ENCODE data around the gene MSL1. TPM values are rescaled to one million over a fixed set of nuclear protein-coding genes. Genes with fewer than 3 reads are reported as not detected.

Gene MSL1
- total and polyA plus RNA-seq, 8 donors, result 84.1 to 203 (median 184) TPM

DNA sequence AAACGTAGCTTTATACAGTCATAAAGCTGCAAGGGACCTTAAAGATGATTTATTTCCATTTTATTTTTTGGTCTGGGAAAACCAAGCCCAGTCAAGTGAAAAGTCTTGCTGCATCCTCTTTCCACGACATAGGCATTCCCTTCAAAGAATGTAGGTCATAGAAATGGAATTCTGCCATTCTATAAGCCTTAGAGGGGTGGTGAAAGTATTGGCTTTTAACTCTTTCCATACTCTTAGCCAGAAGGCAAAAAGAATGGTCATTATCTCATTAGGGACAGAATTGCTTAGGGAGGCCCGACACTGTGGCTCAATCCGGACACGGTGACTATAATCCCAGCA lies 7.9 kb upstream of the MSL1 start:
- intact Hi-C loops (cut with DNase I), result loop anchor here in 1 of 2 donors (10.0 kb wide), 1 partner anchor 61 kb away; the partner anchor contains the start of gene RAPGEFL1

DNA sequence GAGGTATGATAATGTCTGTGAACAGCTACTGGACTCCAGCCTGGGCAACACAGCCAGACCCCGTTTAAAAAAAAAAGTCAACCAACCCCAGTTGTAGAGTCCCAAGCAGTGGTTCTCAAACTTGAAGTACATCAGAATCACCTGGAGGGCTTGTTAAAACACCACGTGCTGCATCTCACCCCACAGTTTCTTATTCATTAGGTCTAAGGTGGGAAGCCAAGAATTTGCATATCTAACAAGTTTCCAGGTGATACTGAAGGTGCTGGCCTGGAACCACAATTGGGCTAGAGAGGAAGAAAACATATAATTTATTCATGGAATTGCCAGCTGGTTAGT lies 6.7 kb upstream of the MSL1 start:
- H3K27ac ChIP-seq, result no peak overlapping the region

More for the DNA sequence above, 7.9 kb upstream of the MSL1 start:
- H3K4me1 ChIP-seq, result peaks cover 39 to 60% of the 10 kb centered on the region in 2 donors
- no peaks in the 10 kb centered on the region for H3K9me3 ChIP-seq
- DNase-seq (no peak), ATAC-seq (no peak)
- H3K4me3 ChIP-seq, result peak overlapping the region in 1 of 2 donors; percentile 47
- TF ChIP-seq, protein P1, sequence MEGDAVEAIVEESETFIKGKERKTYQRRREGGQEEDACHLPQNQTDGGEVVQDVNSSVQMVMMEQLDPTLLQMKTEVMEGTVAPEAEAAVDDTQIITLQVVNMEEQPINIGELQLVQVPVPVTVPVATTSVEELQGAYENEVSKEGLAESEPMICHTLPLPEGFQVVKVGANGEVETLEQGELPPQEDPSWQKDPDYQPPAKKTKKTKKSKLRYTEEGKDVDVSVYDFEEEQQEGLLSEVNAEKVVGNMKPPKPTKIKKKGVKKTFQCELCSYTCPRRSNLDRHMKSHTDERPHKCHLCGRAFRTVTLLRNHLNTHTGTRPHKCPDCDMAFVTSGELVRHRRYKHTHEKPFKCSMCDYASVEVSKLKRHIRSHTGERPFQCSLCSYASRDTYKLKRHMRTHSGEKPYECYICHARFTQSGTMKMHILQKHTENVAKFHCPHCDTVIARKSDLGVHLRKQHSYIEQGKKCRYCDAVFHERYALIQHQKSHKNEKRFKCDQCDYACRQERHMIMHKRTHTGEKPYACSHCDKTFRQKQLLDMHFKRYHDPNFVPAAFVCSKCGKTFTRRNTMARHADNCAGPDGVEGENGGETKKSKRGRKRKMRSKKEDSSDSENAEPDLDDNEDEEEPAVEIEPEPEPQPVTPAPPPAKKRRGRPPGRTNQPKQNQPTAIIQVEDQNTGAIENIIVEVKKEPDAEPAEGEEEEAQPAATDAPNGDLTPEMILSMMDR (IDR thresholded peaks at IDR 0.05), result no peak
- no peaks in the 10 kb centered on the region for H3K27me3 ChIP-seq
- no peaks in the 10 kb centered on the region for H3K36me3 ChIP-seq
- H3K27ac ChIP-seq, result peak overlapping the region; percentile 79 to 92

DNA sequence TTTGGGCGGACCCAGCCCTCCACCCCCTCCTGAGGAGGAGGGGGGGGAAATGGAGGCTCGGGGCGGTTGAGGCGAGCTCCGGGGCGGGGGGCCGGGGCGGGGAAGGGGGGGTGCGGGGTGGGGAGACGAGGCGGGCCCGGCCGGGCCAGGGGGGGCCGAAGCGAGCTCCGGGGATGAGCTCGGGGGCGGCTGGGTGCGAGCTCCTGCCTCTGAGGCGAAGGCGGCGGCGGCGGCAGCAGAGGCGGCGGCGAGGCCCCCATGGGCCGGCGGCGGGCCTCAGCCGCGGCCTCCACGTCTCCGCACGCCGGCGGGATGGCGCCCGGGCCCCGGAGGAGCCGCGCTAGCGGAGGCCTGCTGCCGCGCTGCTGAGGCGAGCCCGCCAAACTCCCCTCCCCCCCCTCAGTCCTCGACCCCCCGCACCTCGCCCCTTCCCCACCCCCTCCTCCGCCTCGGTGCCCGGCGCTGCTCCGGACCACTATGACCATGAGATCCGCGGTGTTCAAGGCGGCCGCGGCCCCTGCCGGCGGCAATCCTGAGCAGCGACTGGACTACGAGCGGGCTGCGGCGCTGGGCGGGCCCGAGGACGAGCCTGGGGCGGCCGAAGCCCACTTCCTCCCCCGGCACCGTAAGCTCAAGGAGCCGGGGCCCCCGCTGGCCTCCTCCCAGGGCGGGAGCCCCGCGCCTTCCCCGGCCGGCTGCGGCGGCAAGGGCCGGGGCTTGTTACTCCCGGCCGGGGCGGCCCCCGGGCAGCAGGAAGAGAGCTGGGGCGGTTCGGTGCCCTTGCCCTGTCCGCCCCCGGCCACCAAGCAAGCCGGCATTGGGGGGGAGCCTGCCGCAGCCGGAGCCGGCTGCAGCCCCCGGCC lies 596 bp downstream of the MSL1 start:
- peak overlapping the region; percentile 95 to 98 for H3K27ac ChIP-seq
- H3K27me3 ChIP-seq, result no peaks in the 10 kb centered on the region
- H3K36me3 ChIP-seq, result peaks cover 0 to 19% of the 10 kb centered on the region in 2 donors
- peaks cover 10 to 61% of the 10 kb centered on the region in 2 donors for H3K4me1 ChIP-seq
- ATAC-seq, result peak; percentile 66
- DNase-seq, result peak in 3 of 4 donors; percentile 63 to 89 (median 67)
- H3K4me3 ChIP-seq, result peak overlapping the region; percentile 98 to 99
- H3K9me3 ChIP-seq, result no peaks in the 10 kb centered on the region
- TF ChIP-seq, protein P1 (IDR thresholded peaks at IDR 0.05), result no peak
- intact Hi-C loops (cut with DNase I), result no loop called here

More for the DNA sequence above, 6.7 kb upstream of the MSL1 start:
- intact Hi-C loops (cut with DNase I), result loop anchor here in 1 of 2 donors (10.0 kb wide), 1 partner anchor 60 kb away; the partner anchor contains the start of gene RAPGEFL1
- TF ChIP-seq, protein P1 (IDR thresholded peaks at IDR 0.05), result no peak
- H3K9me3 ChIP-seq, result no peaks in the 10 kb centered on the region
- H3K4me3 ChIP-seq, result no peak overlapping the region
- no peak for ATAC-seq
- DNase-seq, result no peak
- H3K4me1 ChIP-seq, result peaks cover 38 to 58% of the 10 kb centered on the region in 2 donors
- no peaks in the 10 kb centered on the region for H3K27me3 ChIP-seq
- H3K36me3 ChIP-seq, result no peaks in the 10 kb centered on the region

DNA sequence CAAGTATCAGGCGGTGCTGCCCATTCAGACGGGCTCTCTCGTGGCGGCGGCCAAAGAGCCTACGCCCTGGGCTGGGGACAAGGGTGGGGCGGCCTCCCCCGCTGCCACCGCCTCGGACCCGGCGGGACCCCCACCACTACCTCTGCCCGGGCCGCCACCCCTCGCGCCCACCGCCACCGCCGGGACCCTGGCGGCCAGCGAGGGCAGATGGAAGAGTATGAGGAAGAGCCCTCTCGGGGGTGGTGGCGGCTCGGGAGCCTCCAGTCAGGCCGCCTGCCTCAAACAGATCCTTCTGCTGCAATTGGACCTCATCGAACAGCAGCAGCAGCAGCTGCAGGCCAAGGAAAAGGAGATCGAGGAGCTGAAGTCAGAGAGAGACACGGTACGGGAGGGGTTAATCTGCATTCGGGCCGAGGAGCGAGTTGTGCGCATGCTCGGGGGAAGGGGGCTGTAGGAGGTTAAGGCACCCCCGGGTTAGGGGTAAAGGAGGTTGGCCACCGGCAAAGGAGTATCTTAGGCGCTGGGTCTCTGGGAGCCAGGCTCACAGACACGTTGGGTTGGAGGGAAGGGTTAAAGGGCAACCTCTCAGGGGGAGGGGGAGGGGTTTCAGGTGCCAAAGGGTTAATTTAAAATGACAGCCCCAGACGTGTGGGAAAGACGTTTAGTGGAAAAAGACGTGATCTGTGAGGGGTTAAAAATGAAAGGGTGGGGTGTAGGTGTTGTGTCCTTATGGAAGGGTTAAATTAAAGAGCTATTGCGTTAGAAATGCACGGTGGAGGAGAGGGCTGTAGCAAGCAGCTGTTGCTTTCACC lies 1.4 kb downstream of the MSL1 start:
- peak in 3 of 4 donors; percentile 61 to 85 (median 64) for DNase-seq
- no peaks in the 10 kb centered on the region for H3K9me3 ChIP-seq
- H3K4me3 ChIP-seq, result peak overlapping the region; percentile 98 to 99
- intact Hi-C loops (cut with DNase I), result no loop called here
- H3K27me3 ChIP-seq, result no peaks in the 10 kb centered on the region
- H3K4me1 ChIP-seq, result peaks cover 10 to 60% of the 10 kb centered on the region in 2 donors
- peaks cover 0 to 27% of the 10 kb centered on the region in 2 donors for H3K36me3 ChIP-seq
- TF ChIP-seq, protein P1 (IDR thresholded peaks at IDR 0.05), result no peak
- peak overlapping the region; percentile 95 to 98 for H3K27ac ChIP-seq
- ATAC-seq, result peak; percentile 29

DNA sequence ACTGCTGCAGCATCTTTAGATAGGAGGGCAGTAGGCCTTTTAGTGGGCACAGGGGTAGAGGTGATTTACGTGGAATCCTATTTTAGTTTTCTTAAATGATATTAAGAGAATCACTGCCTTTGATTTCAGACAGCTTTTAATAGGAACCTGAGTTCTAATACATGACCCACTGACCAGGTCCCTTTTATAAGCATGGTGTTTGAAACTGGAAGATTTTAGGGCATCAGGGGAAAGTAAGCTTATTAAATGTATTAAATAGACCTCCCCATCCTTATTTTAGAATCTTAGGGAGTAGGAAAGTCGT lies 2.0 kb downstream of the MSL1 start:
- ATAC-seq (no peak), DNase-seq (no peak)
- peak overlapping the region; percentile 98 to 99 for H3K4me3 ChIP-seq
- H3K27me3 ChIP-seq, result no peaks in the 10 kb centered on the region
- TF ChIP-seq, protein P1 (IDR thresholded peaks at IDR 0.05), result no peak
- H3K4me1 ChIP-seq, result peaks cover 10 to 57% of the 10 kb centered on the region in 2 donors
- H3K9me3 ChIP-seq, result no peaks in the 10 kb centered on the region
- peak overlapping the region; percentile 95 to 98 for H3K27ac ChIP-seq
- intact Hi-C loops (cut with DNase I), result no loop called here
- H3K36me3 ChIP-seq, result peaks cover 0 to 33% of the 10 kb centered on the region in 2 donors
